Right lobe of liver (tissue), 6 donors: ENCODE measurements around the gene KATNBL1. TPM values are rescaled to one million over a fixed set of nuclear protein-coding genes. Genes with fewer than 3 reads are reported as not detected.
"Not testable (repeated sequence)": the region's sequence is repeated elsewhere in the genome, so short reads cannot be mapped to it uniquely, and the experiment has no call there.

Source experiments
- ATAC-seq, 4 donors: fragments of 200-7000 bp; cut with Tn5 transposase; one replicate each; pipeline ENCODE4 v1.9.1; 2020; ENCODE audit warnings: mild to moderate bottlenecking in 4 of 4, moderate library complexity in 4 of 4
- DNase-seq, 3 donors: peaks; one replicate each; pipeline ENCODE4 v3.0.0-alpha.2; 2020
- H3K27ac ChIP-seq, 3 donors: fragments of 200-600 bp; one replicate each; pipeline ENCODE4 v1.8.0; 2022
- H3K27me3 ChIP-seq, 2 donors: fragments of 200-600 bp; one replicate each; pipeline ENCODE4 v1.8.0; 2022
- H3K36me3 ChIP-seq, 4 donors: fragments of 200-600 bp; sonication (generic) in 1 of 4; one replicate each; pipeline versions ENCODE4 v1.5.1 to v1.8.0; 2017 to 2022; ENCODE audit warnings: control low read depth in 1 of 4
- H3K4me1 ChIP-seq, 4 donors: fragments of 200-600 bp; sonication (generic) in 1 of 4; one replicate each; pipeline versions ENCODE4 v1.5.1 to v1.8.0; 2017 to 2022; ENCODE audit warnings: control low read depth in 1 of 4
- H3K4me3 ChIP-seq, 3 donors: fragments of 200-600 bp; one replicate each; pipeline ENCODE4 v1.8.0; 2022
- H3K9me3 ChIP-seq, 4 donors: fragments of 200-600 bp; sonication (generic) in 1 of 4; one replicate each; pipeline versions ENCODE4 v1.5.1 to v1.8.0; 2017 to 2022; ENCODE audit warnings: control low read depth in 1 of 4
- POLR2A ChIP-seq: fragments of 450-650 bp; IDR thresholded peaks from one replicate; pipeline ENCODE4 v1.6.1; 2017; ENCODE audit warnings: antibody characterized with exemption, mild to moderate bottlenecking
- WGBS: methylation state at CpG from one replicate; pipeline ENCODE4 v1.1.6; 2018; ENCODE audit warnings: low coverage, low lambda C conversion rate; ENCODE audit not compliant: insufficient coverage; ENCODE audit errors: missing lambda C conversion rate; 5-methylcytosine and 5-hydroxymethylcytosine counted together
- intact Hi-C, 2 donors: fragments of 100-400 bp; cut with DNase I; formaldehyde crosslinking; loops; one replicate each; pipeline versions ENCODE4 v1.11.2 to v1.14.1; 2022
- total RNA-seq, 6 experiments: library from RNA; depleted of rRNA in 2 of 6; stranded (reverse); fragments of >200 nt in 2 of 6; fragmentation: NEBNext Ultra II Directional in 3 of 6; extraction: Animal tissue kit (Norgen Biotek cat#: 25700) in 3 of 6; gene quantifications; one replicate each; pipeline versions ENCODE4 v1.1.0 to v1.2.4, GENCODE V29; 2016 to 2023
- TF ChIP-seq, protein P1 (sequence below), 4 donors: fragments of 200-600 bp in 3 of 4; fragments of 450-650 bp in 1 of 4; IDR thresholded peaks; one replicate each; pipeline versions ENCODE4 v1.5.1 to v1.8.0; 2016 to 2022; ENCODE audit warnings: antibody characterized with exemption in 4 of 4, mild to moderate bottlenecking in 2 of 4
- donor health status: DM: no; HTN: yes; CAD: no.
- donor health status: DM: no; HTN: no; CAD: no.
- donor health status: DM: no; HTN: no; CAD: no.
- donor health status: DM: no; HTN: yes; CAD: no.
- donor health status: DM: no; HTN: yes; CAD: no.

The KATNBL1 gene
- total RNA-seq, 6 experiments from 2014 or later, result 12.4 to 22.4 (median 17.6) TPM

DNA sequence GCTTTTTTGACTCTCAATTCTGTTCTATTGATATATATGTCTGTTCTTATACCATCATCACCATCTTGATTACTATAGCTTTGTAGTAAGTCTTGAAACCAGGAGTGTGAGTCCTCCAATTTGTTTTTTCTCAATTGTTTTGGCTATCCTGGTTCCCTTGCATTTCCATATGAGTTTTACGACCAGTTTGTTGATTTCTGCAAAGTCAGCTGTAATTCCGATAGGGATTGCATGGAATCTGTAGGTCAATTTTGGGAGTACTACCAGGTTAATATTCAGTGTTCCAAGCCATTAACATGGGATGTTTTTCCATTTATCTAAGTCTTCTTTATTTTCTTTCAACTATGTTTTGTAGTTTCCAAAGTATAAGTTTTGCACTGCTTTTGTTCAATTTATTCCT, 81.0 kb downstream of the KATNBL1 start:
- intact Hi-C loops, result no loop called here
- ATAC-seq (no peak), DNase-seq (no peak)
- Histone ChIP-seq H3K27ac (no peak overlapping the region), H3K27me3 (no peaks in the 10 kb centered on the region), H3K4me1 (no peaks in the 10 kb centered on the region), H3K9me3 (no peaks in the 10 kb centered on the region), H3K36me3 (no peaks in the 10 kb centered on the region), H3K4me3 (no peak overlapping the region)
- TF ChIP-seq, protein P1, sequence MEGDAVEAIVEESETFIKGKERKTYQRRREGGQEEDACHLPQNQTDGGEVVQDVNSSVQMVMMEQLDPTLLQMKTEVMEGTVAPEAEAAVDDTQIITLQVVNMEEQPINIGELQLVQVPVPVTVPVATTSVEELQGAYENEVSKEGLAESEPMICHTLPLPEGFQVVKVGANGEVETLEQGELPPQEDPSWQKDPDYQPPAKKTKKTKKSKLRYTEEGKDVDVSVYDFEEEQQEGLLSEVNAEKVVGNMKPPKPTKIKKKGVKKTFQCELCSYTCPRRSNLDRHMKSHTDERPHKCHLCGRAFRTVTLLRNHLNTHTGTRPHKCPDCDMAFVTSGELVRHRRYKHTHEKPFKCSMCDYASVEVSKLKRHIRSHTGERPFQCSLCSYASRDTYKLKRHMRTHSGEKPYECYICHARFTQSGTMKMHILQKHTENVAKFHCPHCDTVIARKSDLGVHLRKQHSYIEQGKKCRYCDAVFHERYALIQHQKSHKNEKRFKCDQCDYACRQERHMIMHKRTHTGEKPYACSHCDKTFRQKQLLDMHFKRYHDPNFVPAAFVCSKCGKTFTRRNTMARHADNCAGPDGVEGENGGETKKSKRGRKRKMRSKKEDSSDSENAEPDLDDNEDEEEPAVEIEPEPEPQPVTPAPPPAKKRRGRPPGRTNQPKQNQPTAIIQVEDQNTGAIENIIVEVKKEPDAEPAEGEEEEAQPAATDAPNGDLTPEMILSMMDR (IDR thresholded peaks at IDR 0.05), result no peak
- no peak for TF ChIP-seq POLR2A
- 50% methylated on average over 2 of the region's 2 CpGs for WGBS

DNA sequence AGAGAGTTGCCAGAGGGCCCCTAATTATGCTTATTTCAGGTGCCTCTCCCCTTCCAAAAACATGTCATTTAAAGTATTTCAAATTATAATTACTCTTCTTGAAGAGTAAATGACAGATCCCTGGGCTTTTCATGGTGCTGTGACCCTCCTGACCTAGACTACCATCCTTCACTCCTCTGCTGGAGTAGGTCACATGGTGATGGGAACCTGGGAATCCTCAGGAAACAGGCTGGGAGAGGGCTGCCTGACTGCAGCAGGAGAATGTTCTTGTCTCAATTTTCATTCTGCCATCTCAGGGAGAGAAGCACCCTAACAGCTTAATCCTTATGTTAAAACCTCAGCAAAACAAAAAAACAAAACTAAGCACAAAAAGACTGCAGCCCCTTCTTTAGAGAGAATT, 83.4 kb downstream of the KATNBL1 start:
- Histone ChIP-seq H3K9me3 (no peaks in the 10 kb centered on the region), H3K4me1 (no peaks in the 10 kb centered on the region), H3K27ac (no peak overlapping the region), H3K27me3 (no peaks in the 10 kb centered on the region), H3K36me3 (no peaks in the 10 kb centered on the region), H3K4me3 (no peak overlapping the region)
- intact Hi-C loops, result no loop called here
- no peak for DNase-seq
- TF ChIP-seq POLR2A, result no peak
- TF ChIP-seq, protein P1 (IDR thresholded peaks at IDR 0.05), result no peak
- no peak for ATAC-seq

DNA sequence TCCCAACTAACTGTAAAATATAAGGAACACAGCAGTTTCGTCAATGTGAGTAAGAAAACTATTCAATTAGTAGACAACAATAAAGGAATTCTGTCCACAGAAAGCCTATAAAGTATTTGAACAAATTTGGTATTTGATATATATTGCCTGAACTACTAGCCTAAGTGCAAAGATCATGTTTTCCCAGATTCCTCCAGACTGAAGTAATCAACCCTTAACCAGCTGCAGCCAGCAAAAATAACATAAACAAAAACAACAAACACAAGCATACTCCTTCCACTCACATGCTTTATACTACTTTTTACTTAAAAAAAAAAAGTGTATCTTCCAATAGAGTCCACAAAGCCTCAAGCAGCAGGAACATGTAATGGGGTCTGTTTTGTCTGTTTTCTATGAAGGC, 84.0 kb downstream of the KATNBL1 start:
- no peak overlapping the region for H3K4me3 ChIP-seq
- no peak for TF ChIP-seq POLR2A
- TF ChIP-seq, protein P1 (IDR thresholded peaks at IDR 0.05), result no peak
- intact Hi-C loops, result no loop called here
- H3K4me1 ChIP-seq, result no peaks in the 10 kb centered on the region
- H3K27me3 ChIP-seq, result no peaks in the 10 kb centered on the region
- DNase-seq (no peak), ATAC-seq (no peak)
- H3K9me3 ChIP-seq, result no peaks in the 10 kb centered on the region
- no peak overlapping the region for H3K27ac ChIP-seq
- no peaks in the 10 kb centered on the region for H3K36me3 ChIP-seq
- 59% methylated on average over 1 of the region's 1 CpG for WGBS

DNA sequence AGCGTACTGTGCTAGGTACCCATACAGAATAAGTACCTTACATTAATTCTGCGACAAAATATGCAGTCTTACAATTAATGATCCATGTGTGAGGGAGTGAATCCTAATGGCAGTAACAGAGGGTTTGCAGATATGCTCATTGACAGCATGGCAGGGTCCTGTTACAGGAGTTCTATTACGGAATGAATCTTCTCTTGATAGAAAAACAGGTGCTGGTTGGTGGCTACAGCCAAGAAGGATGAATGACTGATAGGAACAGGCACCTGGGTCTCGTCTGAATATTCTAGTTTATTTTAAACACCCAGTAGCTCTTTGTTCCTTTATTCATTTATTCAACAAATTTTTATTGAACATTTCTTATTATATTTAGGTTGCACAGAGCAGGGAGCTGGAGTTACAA, 85.2 kb downstream of the KATNBL1 start:
- no peak for DNase-seq
- ATAC-seq, result no peak
- H3K27ac ChIP-seq, result no peak overlapping the region
- intact Hi-C loops, result no loop called here
- H3K36me3 ChIP-seq, result no peaks in the 10 kb centered on the region
- WGBS, result 79% methylated on average over 4 of the region's 4 CpGs
- H3K9me3 ChIP-seq, result no peaks in the 10 kb centered on the region
- H3K4me3 ChIP-seq, result no peak overlapping the region
- H3K4me1 ChIP-seq, result no peaks in the 10 kb centered on the region
- no peaks in the 10 kb centered on the region for H3K27me3 ChIP-seq
- TF ChIP-seq, protein P1 (IDR thresholded peaks at IDR 0.05), result no peak

DNA sequence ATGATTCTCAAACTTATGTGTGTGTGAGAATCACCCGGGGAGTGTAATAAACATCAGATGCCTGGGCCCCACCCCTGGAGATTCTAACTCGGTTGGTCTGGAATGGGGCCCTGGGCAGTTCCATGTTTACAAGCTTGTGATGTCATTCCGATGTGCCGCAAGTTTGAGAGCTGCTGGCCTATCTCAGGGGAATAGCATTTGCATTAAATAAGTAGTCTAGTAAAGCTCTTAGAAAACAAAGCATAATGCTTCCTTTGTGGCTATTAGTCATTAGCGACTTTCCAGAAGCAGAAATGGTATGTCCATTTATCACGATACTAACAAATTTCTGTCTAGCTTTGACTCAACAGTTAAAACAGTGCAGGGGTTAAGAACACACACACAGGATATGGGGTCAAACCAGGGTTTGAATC, 87.1 kb downstream of the KATNBL1 start:
- Histone ChIP-seq H3K36me3 (no peaks in the 10 kb centered on the region), H3K27me3 (no peaks in the 10 kb centered on the region), H3K9me3 (no peaks in the 10 kb centered on the region), H3K27ac (no peak overlapping the region), H3K4me1 (no peaks in the 10 kb centered on the region), H3K4me3 (no peak overlapping the region)
- ATAC-seq (no peak), DNase-seq (no peak)
- intact Hi-C loops, result no loop called here
- WGBS, result 62% methylated on average over 6 of the region's 6 CpGs
- TF ChIP-seq, protein P1 (IDR thresholded peaks at IDR 0.05), result no peak
- no peak for TF ChIP-seq POLR2A

DNA sequence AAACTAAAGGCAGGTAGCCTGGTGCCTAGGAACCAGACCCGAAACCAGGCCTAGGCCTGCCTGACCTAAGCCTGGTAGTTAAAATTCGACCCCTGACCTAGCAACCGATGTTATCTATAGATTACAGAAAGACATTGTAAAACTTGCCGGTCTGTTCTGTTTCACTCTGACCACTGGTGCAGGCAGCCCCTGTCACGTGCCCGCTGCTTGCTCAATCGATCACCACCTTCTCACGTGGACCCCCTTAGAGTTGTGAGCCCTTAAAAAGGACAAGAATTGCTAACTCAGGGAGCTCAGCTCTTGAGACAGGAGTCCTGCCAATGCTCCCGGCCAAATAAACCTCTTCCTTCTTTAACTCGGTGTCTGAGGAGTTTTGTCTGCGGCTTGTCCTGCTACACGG, 88.1 kb downstream of the KATNBL1 start:
- H3K36me3 ChIP-seq, H3K27ac ChIP-seq, ATAC-seq, H3K9me3 ChIP-seq, H3K4me1 ChIP-seq, intact Hi-C loops, H3K4me3 ChIP-seq, DNase-seq, H3K27me3 ChIP-seq: not testable (repeated sequence)
- WGBS, result 69% methylated on average over 9 of the region's 12 CpGs

DNA sequence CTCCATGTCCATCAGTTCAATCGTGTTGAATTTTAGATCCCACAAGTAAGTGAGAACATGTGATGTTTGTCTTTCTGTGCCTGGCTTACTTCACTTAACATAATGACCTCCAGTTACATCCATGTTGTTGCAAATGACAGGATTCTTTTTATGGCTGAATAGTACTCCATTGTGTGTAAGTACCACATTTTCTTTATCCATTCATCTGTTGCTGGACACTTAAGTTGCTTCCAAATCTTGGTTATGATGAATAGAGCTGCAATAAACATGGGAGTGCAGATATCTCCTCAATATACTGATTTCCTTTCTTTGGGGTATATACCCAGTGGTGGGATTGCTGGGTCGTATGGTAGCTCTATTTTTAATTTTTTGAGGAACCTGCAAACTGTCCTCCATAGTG, 89.5 kb downstream of the KATNBL1 start:
- H3K4me3 ChIP-seq, H3K27me3 ChIP-seq, H3K9me3 ChIP-seq, H3K4me1 ChIP-seq, H3K27ac ChIP-seq, DNase-seq, intact Hi-C loops, H3K36me3 ChIP-seq, ATAC-seq: not testable (repeated sequence)
- WGBS, result 49% methylated on average over 2 of the region's 2 CpGs
